ENCODE data around the gene KIF3B. TPM values are rescaled to one million over a fixed set of nuclear protein-coding genes. Genes with fewer than 3 reads are reported as not detected.

KIF3B gene
- polyA plus RNA-seq, 1 donor (not counting 4 experiments of a cell fraction or from before 2014, with no cell fraction given) = 20.3 TPM

GRCh38 chr20:32365564-32365963 is 88.1 kb downstream of the KIF3B start:
- H3K9me3 ChIP-seq (ENCODE audit: control insufficient read depth, low read depth, low read length) = no peaks in the 10 kb centered on the region
- no peak for FAIRE-seq
- dilution Hi-C loops (cut with MboI; ENCODE audit: extremely low pct_ligation_motif_present, low sequenced_read_pairs) = no loop called here

DNA sequence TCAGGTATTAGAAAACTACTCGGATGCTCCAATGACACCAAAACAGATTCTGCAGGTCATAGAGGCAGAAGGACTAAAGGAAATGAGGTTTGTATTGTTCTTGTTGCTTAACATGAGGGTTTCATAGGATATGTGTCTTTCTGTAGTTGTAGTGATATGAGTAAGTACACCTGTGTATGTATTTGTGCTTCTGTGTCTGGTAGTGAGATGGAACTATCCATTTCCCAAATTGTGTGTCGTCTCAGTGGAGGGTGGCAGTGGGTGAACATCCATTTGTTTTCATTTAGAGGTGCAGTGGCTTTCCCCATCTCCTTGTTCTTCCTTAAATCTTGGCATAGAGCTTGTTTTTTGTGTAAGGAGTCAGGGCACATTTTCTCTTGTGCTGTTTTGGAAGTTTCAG is 88.9 kb downstream of the KIF3B start:
- Histone ChIP-seq H3K9me3 (ENCODE audit: control insufficient read depth, low read depth, low read length) (no peaks in the 10 kb centered on the region), H4K20me1 (ENCODE audit: control insufficient read depth, extremely low read depth, insufficient read depth, low read length) (peaks cover 12% of the 10 kb centered on the region), H2AFZ (ENCODE audit: control insufficient read depth, low read length) (no peak overlapping the region), H3K4me3 (ENCODE audit: control insufficient read depth in 2 of 3, extremely low read depth in 1 of 3, insufficient read depth in 2 of 3, low read depth in 1 of 3, low read length in 3 of 3) (no peak overlapping the region), H3K36me3 (ENCODE audit: control insufficient read depth in 2 of 2, extremely low read depth in 1 of 2, insufficient read depth in 2 of 2, low read length in 2 of 2) (peaks cover 2 to 4% of the 10 kb centered on the region in 2 experiments), H3K27me3 (ENCODE audit: control insufficient read depth, extremely low read depth, insufficient read depth, low read length) (no peaks in the 10 kb centered on the region), H3K4me2 (ENCODE audit: control insufficient read depth, extremely low read depth, insufficient read depth, low read depth, low read length) (no peak overlapping the region), H3K79me2 (ENCODE audit: control insufficient read depth, insufficient read depth, low read length) (peaks cover 71% of the 10 kb centered on the region), H3K9me1 (ENCODE audit: control insufficient read depth, extremely low read depth, insufficient read depth, low read length) (no peaks in the 10 kb centered on the region), H3K4me1 (ENCODE audit: control insufficient read depth, extremely low read depth, insufficient read depth, low read length) (no peaks in the 10 kb centered on the region), H3K9ac (ENCODE audit: control insufficient read depth, extremely low read depth, insufficient read depth, low read length) (no peak overlapping the region), H3K27ac (ENCODE audit: control insufficient read depth, insufficient read depth, low read length) (no peak overlapping the region)
- DNase-seq (ENCODE audit: low read depth, low spot score) (no peak), FAIRE-seq (no peak)
- TF ChIP-seq CTCF (optimal IDR thresholded peaks at IDR 0.05 in 1 of 3, IDR thresholded peaks at IDR 0.05 in 1 of 3, conservative IDR thresholded peaks at IDR 0.05 in 1 of 3; ENCODE audit: extremely low read depth in 1 of 3, insufficient read depth in 2 of 3, low read length in 3 of 3) (no peak), EZH2 (IDR thresholded peaks at IDR 0.05; ENCODE audit: low read length) (no peak)
- dilution Hi-C loops (cut with MboI; ENCODE audit: extremely low pct_ligation_motif_present, low sequenced_read_pairs) = no loop called here

More at GRCh38 chr20:32365564-32365963, 88.1 kb downstream of the KIF3B start:
- peaks cover 77% of the 10 kb centered on the region for H3K79me2 ChIP-seq (ENCODE audit: control insufficient read depth, insufficient read depth, low read length)
- H3K4me1 ChIP-seq (ENCODE audit: control insufficient read depth, extremely low read depth, insufficient read depth, low read length) = no peaks in the 10 kb centered on the region
- TF ChIP-seq EZH2 (IDR thresholded peaks at IDR 0.05; ENCODE audit: low read length) (no peak), CTCF (optimal IDR thresholded peaks at IDR 0.05 in 1 of 3, IDR thresholded peaks at IDR 0.05 in 1 of 3, conservative IDR thresholded peaks at IDR 0.05 in 1 of 3; ENCODE audit: extremely low read depth in 1 of 3, insufficient read depth in 2 of 3, low read length in 3 of 3) (no peak)
- DNase-seq (ENCODE audit: low read depth, low spot score) = no peak
- H3K9ac ChIP-seq (ENCODE audit: control insufficient read depth, extremely low read depth, insufficient read depth, low read length) = no peak overlapping the region
- no peaks in the 10 kb centered on the region for H3K27me3 ChIP-seq (ENCODE audit: control insufficient read depth, extremely low read depth, insufficient read depth, low read length)
- no peaks in the 10 kb centered on the region for H3K9me1 ChIP-seq (ENCODE audit: control insufficient read depth, extremely low read depth, insufficient read depth, low read length)
- no peak overlapping the region for H2AFZ ChIP-seq (ENCODE audit: control insufficient read depth, low read length)
- peaks cover 12% of the 10 kb centered on the region for H4K20me1 ChIP-seq (ENCODE audit: control insufficient read depth, extremely low read depth, insufficient read depth, low read length)
- H3K27ac ChIP-seq (ENCODE audit: control insufficient read depth, insufficient read depth, low read length) = no peak overlapping the region
- H3K4me3 ChIP-seq (ENCODE audit: control insufficient read depth in 2 of 3, extremely low read depth in 1 of 3, insufficient read depth in 2 of 3, low read depth in 1 of 3, low read length in 3 of 3) = no peak overlapping the region
- no peak overlapping the region for H3K4me2 ChIP-seq (ENCODE audit: control insufficient read depth, extremely low read depth, insufficient read depth, low read depth, low read length)
- H3K36me3 ChIP-seq (ENCODE audit: control insufficient read depth in 2 of 2, extremely low read depth in 1 of 2, insufficient read depth in 2 of 2, low read length in 2 of 2) = peaks cover 2 to 6% of the 10 kb centered on the region in 2 experiments

Data from keratinocyte (primary cell).